Measurements from ENCODE around the gene ZNF207.
"Not testable (repeated sequence)": the region's sequence is repeated elsewhere in the genome, so short reads cannot be mapped to it uniquely, and the experiment has no call there.

Gene ZNF207

DNA sequence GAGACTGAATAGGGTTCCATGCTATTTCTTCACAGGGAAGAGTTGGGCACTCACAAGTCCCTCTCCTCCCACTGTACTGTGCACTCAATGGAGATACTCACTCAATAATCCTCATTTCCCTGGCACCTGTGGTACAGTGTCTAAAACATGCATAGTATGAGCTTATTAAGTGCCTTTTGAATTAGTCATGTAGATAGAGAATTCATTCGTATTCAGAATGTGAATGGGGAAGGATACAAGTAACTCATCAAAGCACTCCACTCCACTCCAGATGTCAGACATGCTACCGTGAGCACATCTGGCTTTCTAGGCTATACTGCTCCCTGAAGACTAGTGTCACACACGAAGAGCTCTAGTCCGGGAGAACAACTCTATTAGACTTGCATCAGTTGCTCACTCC, 14.3 kb upstream of the ZNF207 start:
- DNase-seq = no peak

DNA sequence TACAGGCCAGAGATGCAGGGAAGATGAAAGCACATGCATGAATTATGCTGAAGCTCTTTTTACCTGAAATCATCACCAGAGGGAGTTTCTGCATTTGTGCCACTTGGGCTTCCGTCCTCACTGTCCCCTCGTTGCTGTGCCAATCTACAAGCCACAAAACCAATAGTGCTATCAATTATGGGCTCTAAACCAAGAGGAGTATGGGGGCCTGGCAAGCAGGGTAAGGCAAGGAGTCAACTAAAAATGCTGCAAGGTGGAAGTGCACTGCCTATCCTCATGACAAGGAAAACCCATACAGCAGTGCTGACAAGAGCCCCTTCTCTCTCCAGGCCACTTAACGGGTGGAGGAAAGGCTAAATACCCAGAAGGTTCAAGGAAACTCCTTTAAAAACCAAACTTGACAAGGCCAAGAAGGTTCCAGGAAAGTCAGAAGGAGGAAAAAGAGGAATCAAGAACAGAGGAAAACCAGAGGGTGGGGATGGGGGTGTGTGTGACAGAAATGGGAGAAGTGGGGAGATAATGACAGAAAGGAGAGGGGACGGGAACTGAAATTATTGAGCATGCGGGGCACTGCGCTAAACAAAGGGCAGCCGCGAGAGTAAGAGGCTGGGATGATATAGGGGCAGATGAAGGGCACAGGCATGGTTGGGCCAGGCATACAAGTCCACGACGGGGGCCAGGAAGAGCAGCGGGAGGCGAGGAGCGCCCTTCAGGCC, 8.7 kb upstream of the ZNF207 start:
- peak; percentile 72 for DNase-seq

DNA sequence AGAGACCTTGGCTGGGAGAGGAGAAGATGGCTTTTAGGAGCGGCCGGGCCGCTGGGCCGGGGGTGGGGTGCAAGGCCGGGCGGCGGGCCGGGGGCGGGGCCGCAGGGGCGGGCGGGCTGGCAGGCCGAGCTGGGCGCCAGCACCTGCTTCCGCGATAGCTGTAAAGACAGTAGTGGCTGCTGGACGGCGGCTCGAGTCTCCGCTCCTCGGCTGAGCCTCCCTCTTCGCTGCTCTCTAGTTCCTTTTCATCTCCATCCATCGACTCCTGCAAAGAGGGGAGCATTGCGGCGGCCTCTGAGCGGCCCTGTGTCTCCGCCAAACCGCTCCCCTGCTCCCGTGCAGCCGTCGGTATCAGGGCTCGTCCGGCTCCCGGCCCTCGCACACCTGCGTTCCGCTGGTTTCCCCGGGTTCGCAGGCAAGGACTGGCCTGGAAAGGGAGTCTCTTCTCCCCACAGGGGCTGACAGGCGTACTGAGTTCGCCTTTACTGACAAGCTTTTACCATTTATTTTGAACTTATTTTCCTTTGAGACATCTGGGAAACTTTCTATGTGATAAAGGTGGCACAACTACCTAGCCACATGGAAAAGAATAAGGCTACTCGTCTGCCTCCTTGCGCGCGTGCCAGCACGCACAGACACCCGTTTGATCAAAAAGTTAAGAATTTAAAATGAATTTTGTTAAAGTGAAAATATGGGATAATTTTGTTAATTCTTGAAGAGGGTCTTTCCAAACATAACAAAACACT, 7.9 kb upstream of the ZNF207 start, which contains the start of gene C17orf75:
Gene C17orf75, minus strand, starts transcription at position 317 of the 746 bp plus-strand sequence. Its CDS starts 34 bp downstream, at position 283.
- DNase-seq = peak; percentile 85

DNA sequence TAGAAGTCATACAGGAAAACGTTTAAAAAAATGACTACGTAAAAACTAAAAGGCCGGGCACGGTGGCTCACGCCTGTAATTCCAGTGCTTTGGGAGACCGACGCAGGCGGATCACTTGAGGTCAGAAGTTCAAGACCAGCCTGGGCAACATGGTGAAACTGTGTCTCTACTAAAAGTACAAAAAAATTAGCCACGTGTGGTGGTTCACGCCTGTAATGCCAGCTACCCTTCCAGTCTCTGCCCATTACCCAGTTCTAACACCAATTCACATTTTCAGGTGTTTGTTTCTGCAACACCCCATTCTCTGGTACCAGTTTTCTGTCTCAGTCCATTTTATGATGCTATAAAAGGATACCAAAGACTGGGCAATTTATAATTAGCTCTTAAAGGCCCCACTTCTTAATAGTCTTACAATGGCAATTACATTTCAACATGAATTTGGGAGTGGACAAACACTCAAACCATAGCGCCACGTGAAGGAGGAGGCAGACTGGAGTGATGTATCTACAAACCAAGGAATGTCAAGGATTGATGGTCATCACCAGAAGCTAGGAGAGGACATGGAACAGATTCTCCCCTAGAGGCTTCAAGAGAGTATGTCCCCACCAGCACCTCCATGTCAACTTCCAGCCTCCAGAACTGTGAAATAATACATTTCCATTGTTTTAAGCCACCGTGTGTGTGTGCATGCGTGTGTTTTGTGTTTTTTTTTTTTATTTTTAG, 7.2 kb upstream of the ZNF207 start:
- DNase-seq = no peak

DNA sequence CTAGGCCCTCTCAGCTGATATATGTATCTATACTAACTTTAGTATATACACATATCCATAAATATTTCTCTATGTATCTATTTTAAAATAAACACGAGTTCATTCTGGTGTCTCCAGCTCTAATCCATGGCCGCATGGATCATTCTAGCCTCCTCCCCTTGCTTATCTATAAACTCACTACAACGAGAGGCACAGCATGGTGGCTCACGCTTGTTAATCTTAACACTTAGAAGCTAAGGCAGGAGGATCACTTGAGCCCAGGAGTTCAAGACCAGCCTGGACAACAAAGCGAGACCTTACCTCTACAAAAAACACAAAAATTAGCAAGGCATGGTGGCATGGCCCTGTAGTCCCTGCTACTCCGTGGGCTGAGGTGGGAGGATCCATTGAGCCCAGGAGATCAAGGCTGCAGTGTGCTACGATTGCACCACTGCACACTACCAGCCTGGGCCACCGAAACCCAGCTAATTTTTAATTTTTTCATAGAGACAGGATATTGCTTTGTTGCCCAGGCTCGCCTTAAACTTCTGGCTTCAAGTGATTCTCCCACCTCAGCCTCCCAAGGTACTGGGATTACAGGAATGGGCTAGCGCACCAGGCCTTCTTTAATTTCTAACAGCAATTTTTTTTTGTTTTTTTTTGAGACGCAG, 3.9 kb upstream of the ZNF207 start:
- no peak for DNase-seq

DNA sequence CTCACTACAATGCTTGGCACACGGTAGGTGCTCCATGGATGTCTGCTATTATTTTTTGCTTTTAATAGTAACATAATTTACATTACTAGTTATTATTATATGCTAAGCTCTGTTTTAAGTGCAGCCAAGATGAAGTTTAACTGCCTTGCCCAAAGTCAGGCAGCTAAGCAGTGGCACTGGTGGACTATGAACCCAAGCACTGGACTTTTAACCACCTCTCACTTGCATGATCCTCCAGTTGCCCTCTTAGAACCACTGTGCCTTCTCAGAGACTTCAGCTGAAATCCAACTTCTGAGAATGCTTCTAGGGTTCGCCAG, 1.5 kb upstream of the ZNF207 start:
- DNase-seq = no peak

DNA sequence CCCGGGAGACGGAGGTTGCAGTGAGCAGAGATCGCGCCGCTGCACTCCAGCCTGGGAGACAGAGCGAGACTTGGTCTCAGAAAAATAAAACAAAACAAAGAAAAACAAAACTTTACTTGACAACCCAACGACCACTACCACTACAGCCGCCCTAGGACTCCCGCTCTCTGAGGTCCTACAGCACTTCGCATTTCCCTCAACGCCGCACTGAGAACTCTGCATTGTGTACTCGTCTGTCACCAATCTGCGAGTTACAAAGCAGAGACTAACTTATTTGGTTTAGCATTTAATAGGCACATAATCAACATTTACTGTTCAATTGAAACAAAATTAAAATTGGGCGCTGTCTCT, 479 bp upstream of the ZNF207 start:
- DNase-seq = no peak

DNA sequence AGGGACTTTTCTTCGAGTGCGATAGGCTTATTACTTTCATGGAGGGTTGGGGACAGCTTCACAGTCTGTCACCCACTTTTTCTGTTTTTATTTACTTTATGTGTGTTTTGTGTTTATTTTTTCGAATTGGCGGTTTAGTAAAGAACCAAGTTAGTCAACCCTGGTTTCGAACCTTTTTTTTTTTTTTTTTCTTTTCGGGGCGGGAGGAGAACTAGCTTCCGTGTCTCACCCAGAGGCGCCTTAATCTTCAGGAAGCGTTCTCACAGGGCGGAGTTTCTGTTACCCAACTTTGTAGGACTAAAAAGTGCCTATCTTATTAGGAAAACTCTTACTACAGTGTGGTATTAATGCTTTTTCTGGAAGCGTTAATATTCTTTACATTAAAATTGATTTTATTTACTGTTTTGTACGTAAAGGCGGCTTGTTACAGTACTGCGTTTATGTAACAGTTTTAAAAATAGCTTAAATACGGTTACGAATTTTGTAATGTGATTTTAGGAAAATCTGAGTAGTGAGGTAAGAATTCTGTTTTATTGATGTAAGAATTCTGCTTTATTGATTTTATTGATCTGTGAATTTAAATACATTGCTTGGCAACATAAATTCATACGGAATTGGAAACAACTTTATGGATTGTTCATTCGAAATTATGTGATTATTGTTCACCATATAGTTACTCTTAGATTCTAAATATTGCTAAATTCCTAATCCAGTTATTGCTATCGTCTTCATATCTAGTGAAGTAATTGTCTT, 885 bp downstream of the ZNF207 start:
- peak; percentile 60 for DNase-seq

DNA sequence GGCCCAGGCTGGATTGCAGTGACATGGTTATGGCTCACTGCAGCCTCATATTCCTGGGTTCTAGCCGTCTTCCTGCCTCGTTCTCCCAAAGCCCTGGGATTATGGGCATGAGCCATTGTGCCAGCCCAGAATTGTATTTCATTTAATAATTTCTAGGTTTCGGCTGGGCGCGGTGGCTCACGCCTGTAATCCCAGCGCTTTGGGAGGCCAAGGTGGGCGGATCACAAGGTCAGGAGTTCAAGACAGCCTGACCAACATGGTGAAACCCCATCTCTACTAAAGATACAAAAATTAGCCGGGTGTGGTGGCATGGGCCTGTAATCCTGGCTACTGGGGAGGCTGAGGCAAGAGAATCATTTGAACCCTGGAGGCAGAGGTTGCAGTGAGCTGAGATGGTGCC, 2.8 kb downstream of the ZNF207 start:
- DNase-seq = not testable (repeated sequence)

DNA sequence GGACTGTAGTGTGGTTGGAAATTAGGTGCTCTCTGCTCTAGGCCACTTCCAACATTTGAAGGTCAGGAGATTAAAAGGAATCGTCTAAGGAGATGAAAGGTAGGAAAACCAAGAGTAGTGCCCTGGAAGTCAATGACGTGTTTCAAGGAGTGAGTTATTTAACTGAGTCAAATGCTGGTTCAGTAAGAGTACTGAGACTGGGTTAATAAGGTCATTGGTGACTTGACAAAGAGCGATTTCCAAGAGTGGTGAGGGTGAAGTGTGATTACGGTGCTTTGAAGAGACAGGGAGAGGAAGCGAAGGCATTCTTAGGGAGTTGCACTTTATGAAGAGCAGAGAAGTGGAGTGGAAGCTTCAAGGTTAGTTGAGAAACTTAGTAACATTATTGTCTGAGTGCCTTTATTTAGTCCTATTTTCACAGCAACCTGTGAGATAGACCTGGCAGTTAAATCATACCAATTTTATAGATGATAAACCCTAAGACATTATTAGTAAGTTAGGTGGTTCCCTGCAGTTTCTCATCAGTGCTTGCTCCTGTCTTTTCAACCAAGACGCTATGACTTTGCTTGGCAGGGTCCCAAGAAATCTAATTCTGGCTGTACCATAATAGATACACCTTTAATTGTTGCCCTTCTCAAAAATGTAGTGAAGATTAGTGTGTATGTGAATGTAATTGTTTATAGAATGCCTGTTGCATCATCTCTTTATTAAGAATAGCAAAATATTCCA, 5.9 kb downstream of the ZNF207 start:
- no peak for DNase-seq

DNA sequence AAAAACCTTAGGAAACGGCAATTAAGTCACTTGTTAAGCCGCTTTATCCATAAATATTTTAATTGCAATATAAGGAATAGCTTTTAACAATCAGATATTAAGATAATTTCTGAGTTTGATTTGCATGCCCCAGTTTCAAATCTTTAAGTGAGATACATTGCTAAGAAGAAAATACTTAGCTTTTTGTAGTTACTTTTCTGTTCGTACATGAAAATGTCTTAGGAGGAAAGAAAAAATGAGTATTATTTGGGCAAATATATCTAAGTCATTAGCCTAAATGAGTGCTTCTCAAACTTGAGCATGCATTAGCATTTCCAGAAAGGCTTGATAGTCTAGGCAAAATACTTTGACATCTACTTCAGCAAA, 6.4 kb downstream of the ZNF207 start:
- no peak for DNase-seq

DNA sequence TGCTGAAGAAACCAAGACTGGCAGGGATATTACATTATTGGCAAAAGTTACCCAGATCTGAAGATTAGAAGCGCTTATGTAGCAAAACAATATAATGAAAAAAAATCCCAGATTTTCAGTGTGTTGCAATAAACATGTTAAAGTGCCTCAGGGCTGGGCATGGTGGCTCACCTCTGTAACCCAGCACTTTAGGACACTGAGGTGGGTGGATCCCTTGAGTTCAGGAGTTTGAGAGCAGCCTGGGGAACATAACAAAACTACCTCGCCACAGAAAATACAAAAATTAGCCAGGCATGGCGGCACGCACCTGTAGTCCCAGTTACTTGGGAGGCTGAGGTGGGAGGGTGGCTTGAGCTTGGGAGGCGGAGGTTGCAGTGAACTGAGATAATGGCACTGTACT, 6.8 kb downstream of the ZNF207 start:
- no peak for DNase-seq

DNA sequence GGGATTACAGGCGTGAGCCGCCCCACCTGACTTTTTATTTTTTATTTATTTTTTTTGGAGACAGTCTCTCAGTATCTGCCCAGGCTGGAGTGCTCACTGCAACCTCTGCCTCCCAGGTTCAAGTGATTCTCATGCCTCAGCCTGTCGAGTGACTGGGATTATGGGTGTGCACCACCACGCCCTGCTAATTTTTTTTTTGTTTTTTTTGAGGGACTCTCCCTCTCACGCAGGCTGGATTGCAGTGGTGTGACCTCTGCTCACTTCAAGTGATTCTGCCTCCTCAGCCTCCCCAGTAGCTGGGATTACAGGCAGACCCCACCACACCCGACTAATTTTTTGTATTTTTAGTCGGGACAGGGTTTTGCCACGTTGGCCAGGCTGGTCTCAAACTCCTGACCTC, 7.7 kb downstream of the ZNF207 start:
- DNase-seq = no peak

DNA sequence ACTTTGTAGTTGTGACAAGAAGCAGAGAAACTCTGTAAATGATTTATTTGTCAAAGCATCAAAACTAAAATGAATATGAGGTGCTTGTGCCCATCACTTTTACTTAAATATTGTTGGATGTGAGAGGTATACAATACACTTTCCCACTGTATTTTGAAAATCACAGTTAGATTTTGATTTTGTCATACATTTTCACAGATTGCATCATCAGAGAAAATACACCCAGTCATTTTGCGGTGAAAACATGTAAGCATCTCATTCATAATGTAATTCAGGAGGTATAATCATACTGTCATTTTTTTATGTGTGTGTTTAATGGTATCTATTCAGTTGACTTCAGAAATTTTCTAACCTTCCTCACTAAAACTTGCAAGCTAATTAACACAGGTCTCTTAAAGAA, 11.3 kb downstream of the ZNF207 start:
- DNase-seq = no peak

DNA sequence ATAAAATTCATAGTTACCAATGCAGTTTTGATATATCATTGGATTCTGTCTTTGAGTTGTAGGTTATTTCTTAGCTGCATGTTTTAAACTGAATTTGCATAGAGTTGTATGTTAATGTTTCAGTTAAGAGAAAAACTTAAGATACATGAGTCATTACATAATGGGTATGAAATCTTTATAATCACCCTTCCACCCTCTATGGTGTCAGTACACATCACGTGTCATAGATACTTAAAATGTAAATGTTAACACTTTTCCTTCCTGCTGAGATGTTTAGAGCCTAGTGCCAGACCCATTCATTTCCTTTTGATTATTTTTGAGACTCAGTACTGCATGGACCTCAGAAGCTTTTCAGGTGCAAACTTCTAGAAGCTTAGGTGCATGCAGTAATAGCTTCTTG, 20.5 kb downstream of the ZNF207 start:
- no peak for DNase-seq

DNA sequence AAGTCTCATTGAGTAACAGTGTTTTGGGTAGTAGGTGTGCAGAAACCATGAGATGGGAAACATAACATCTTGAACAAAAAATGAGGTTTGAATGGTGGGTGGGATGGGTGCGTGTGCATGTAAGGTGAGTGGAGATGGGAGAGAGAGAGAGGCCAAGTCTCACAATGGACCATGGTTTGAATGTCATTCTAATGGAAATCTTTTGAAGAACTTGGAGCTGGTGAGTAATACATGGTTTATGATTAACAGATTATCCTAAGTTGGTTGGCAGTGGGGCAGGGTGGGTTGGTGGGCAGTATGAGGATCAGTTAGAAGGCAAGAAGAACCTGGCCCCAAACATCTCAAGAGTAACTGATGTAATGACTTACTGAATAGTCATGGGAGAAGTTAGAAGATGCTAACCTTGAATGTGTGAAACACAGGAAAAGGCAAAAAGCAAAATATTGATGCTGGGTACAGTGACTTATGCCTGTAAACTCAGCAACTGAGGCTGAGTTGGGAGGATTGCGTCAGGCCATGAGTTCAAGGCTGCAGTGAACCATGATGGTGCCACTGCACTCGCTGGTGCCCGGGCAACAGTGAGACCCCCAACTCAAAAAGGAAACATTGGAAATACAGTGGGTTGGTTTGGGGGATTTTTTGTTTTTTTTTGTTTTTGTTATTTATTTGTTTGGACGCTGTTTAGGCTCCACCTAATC, 32.7 kb downstream of the ZNF207 start:
- no peak for DNase-seq

DNA sequence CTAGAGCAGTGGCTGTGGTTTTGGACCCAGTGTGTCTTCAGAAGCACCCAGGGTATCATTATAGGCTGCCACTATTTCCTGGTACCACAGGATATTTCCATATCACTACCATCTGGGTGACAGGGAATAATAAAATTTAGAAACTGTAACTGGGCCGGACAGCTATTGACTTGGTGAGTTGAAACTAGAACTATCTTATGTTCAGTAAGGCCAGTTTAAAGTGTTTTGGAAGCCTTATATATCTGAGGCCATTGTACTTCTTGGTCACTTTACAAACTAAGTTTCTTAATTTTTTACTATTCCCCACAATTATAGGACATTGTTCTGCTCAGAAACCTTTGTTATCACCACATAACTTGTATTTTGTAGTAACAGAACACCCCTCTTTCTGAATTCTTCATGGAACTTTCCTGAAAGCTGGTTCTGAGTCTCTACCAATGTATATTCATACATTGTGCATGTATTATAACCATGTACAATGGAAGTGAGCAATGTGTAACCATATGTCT, 34.0 kb downstream of the ZNF207 start:
- DNase-seq = no peak

DNA sequence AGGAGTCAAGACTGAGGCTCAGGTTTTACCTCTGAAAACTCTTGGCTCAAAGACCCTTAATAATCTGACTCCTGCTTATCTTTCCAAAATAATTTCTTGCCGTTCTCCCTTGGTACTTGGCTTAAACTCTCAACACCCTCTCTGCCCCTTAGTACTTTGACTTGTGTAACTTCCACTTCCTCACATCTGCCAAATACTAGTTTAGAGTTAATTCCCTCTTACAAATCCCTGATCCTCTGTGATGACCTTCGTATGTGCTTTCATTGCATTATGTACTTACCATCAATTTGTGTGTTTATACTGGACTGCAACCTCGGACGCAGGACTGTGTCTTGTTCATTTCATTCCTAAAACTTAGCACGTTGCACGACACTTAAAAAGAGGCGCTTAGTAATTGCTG, 35.2 kb downstream of the ZNF207 start:
- DNase-seq = no peak

DNA sequence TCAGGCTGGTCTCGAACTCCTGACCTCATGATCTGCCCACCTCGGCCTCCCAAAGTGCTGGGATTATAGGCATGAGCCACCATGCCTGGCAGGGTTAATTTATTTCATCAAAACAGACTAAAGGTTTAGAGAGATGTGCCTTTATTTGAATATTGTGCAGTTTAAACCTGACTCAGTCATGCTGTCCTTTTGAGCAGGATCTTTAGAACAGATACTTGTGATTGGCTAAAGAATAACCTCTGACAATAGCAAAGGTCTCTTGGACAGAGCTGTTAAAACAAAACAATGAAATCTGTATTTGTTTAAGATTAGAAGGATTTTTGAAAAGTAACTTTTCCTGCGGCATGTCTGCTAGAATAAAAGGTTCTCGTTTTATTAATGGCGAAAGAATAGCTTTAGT, 36.0 kb downstream of the ZNF207 start:
- DNase-seq = no peak

DNA sequence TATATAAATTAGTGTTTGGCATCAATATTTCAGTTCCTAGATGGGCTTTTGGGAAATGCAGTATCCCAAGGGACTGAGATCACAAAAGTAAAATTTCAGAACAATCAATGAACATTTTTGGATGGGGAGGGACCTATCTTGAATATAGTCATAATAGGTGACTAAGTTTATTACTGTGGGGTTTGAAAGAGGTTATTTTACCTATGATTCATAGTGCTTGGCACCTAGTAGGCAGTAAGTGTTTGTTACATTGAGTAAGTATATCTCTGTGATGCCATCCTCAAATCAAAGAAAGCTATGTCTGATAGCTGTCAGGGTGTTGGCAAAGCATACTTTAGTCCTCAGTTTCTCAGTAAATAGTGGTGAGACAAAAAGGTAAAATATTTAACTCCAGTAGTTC, 36.9 kb downstream of the ZNF207 start:
- DNase-seq = no peak

DNA sequence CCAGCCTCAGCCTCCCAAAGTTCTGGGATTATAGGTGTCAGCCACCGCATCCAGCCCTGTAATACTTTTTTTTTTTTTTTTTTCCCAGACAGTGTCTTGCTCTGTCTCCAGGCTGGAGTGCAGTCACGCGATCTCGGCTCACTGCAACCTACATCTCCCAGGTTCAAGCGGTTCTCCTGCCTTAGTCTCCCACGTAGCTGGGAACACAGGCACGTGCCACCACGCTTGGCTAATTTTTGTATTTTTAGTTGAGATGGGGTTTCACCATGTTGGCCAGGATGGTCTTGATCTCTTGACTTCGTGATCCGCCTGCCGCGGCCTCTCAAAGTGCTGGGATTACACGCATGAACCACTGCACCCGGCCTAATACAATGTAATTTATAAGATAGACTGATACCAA, 38.2 kb downstream of the ZNF207 start:
- not testable (repeated sequence) for DNase-seq

All from activated CD4-positive, alpha-beta T cell treated with anti-CD3 and anti-CD28 coated beads, Interleukin-2, amount 50 U/mL, for 16 hours (primary cell).